ENCODE data around the gene DCAF8. TPM values are rescaled to one million over a fixed set of nuclear protein-coding genes. Genes with fewer than 3 reads are reported as not detected.

Gene DCAF8
- total RNA-seq, 2 donors from 2014 or later = 98.5 to 121 TPM

- DNase-seq (no peak), ATAC-seq (no peak)
- intact Hi-C loops (cut with DNase I) = loop anchor here (1.0 to 10.0 kb wide), 6 partner anchors 29 to 186 kb away; no protein-coding TSS in a partner anchor
Measured at GRCh38 chr1:160191756-160192155, 70.6 kb downstream of the DCAF8 start.

GRCh38 chr1:160189649-160190625 lies 72.4 kb downstream of the DCAF8 start, which contains the start of gene CASQ1:
Gene CASQ1 (plus strand): TSS chr1:160190575. CDS start chr1:160190752, 177 bp downstream.
- ATAC-seq = peak; percentile 56 to 65
- intact Hi-C loops (cut with DNase I) = loop anchor here (5.0 to 10.0 kb wide), 2 partner anchors 65 to 187 kb away; no protein-coding TSS in a partner anchor
- DNase-seq = peak; percentile 79

GRCh38 chr1:160188341-160188740 lies 74.0 kb downstream of the DCAF8 start:
- no peak for ATAC-seq
- no peak for DNase-seq
- intact Hi-C loops (cut with DNase I) = no loop called here

- ATAC-seq = no peak
- DNase-seq = no peak
- intact Hi-C loops (cut with DNase I) = no loop called here
Measured at GRCh38 chr1:160187407-160187806, 74.9 kb downstream of the DCAF8 start.

- intact Hi-C loops (cut with DNase I) = no loop called here
- ATAC-seq = no peak
- no peak for DNase-seq
Measured at GRCh38 chr1:160186729-160187128, 75.6 kb downstream of the DCAF8 start.

- DNase-seq = no peak
- no peak for ATAC-seq
- intact Hi-C loops (cut with DNase I) = no loop called here
Measured at GRCh38 chr1:160186246-160186645, 76.1 kb downstream of the DCAF8 start.

GRCh38 chr1:160179336-160179735 lies 83.0 kb downstream of the DCAF8 start:
- intact Hi-C loops (cut with DNase I) = no loop called here
- DNase-seq (no peak), ATAC-seq (no peak)

GRCh38 chr1:160178731-160179130 lies 83.6 kb downstream of the DCAF8 start:
- ATAC-seq = no peak
- intact Hi-C loops (cut with DNase I) = no loop called here
- no peak for DNase-seq

- DNase-seq = no peak
- ATAC-seq = peak in 1 of 2 donors; percentile 25
- intact Hi-C loops (cut with DNase I) = no loop called here
Measured at GRCh38 chr1:160177667-160178066, 84.7 kb downstream of the DCAF8 start.

GRCh38 chr1:160177231-160177630 lies 85.1 kb downstream of the DCAF8 start:
- peak in 1 of 2 donors; percentile 54 for ATAC-seq
- intact Hi-C loops (cut with DNase I) = no loop called here

GRCh38 chr1:160171980-160172379 lies 90.4 kb downstream of the DCAF8 start:
- intact Hi-C loops (cut with DNase I) = no loop called here
- peak in 1 of 2 donors; percentile 38 for ATAC-seq
- DNase-seq = no peak

More at GRCh38 chr1:160177231-160177630, 85.1 kb downstream of the DCAF8 start:
- no peak for DNase-seq

GRCh38 chr1:160171354-160171753 lies 91.0 kb downstream of the DCAF8 start:
- DNase-seq (no peak), ATAC-seq (no peak)
- intact Hi-C loops (cut with DNase I) = no loop called here

GRCh38 chr1:160169553-160170399 lies 92.6 kb downstream of the DCAF8 start:
- intact Hi-C loops (cut with DNase I) = no loop called here
- no peak for ATAC-seq
- DNase-seq = no peak

- no peak for ATAC-seq
- intact Hi-C loops (cut with DNase I) = no loop called here
Measured at GRCh38 chr1:160168609-160169369, 93.6 kb downstream of the DCAF8 start.

GRCh38 chr1:160168016-160168415 lies 94.3 kb downstream of the DCAF8 start:
- DNase-seq (no peak), ATAC-seq (no peak)
- intact Hi-C loops (cut with DNase I) = no loop called here

More at GRCh38 chr1:160168609-160169369, 93.6 kb downstream of the DCAF8 start:
- DNase-seq = no peak

GRCh38 chr1:160167580-160167979 lies 94.8 kb downstream of the DCAF8 start:
- intact Hi-C loops (cut with DNase I) = no loop called here
- ATAC-seq (no peak), DNase-seq (no peak)

GRCh38 chr1:160167056-160167455 lies 95.3 kb downstream of the DCAF8 start:
- no peak for DNase-seq
- intact Hi-C loops (cut with DNase I) = no loop called here
- ATAC-seq = no peak

- ATAC-seq (no peak), DNase-seq (no peak)
- intact Hi-C loops (cut with DNase I) = no loop called here
Measured at GRCh38 chr1:160166166-160166868, 96.0 kb downstream of the DCAF8 start.
